AG09319 (cell line): ENCODE results near the gene KRTAP4-16.
"Not testable (repeated sequence)": the region's sequence is repeated elsewhere in the genome, so short reads cannot be mapped to it uniquely, and the experiment has no call there.

Experiments used
- DNase-seq: peaks from one replicate; pipeline ENCODE4 v3.0.0-alpha.2; 2010; ENCODE audit warnings: low read depth; ENCODE audit errors: extremely low read depth
- CTCF ChIP-seq: IDR thresholded peaks from 2 replicates; pipeline ENCODE4 v1.5.1; 2011; ENCODE audit warnings: low read depth, mild to moderate bottlenecking, inconsistent platforms, low read length, moderate library complexity

The KRTAP4-16 gene

GRCh38 chr17:41067281-41067680 is 34.7 kb downstream of the KRTAP4-16 start:
- DNase-seq = peak; percentile 63
- no peak for TF ChIP-seq CTCF

- TF ChIP-seq CTCF = no peak
- no peak for DNase-seq
Measured at GRCh38 chr17:41065829-41066624, 36.0 kb downstream of the KRTAP4-16 start, which contains the start of gene KRTAP2-4. KRTAP2-4 (minus strand) TSS chr17:41065879; CDS start chr17:41065845, 34 bp downstream.

- not testable (repeated sequence) for DNase-seq
Measured at GRCh38 chr17:41065016-41065689, 36.9 kb downstream of the KRTAP4-16 start.

- no peak for DNase-seq
- no peak for TF ChIP-seq CTCF
Measured at GRCh38 chr17:41064301-41064700, 37.7 kb downstream of the KRTAP4-16 start.

GRCh38 chr17:41063449-41063848 is 38.6 kb downstream of the KRTAP4-16 start:
- no peak for TF ChIP-seq CTCF
- DNase-seq = no peak

GRCh38 chr17:41061964-41062363 is 40.0 kb downstream of the KRTAP4-16 start:
- no peak for TF ChIP-seq CTCF

GRCh38 chr17:41060052-41060604 is 41.9 kb downstream of the KRTAP4-16 start, which contains the start of gene KRTAP2-3:
KRTAP2-3 (minus strand) TSS chr17:41060114; CDS start chr17:41060050, 64 bp downstream.
- peak; percentile 81 for DNase-seq

More at GRCh38 chr17:41061964-41062363, 40.0 kb downstream of the KRTAP4-16 start:
- DNase-seq = peak; percentile 67

GRCh38 chr17:41059276-41060051 is 42.5 kb downstream of the KRTAP4-16 start:
- peak; percentile 64 for DNase-seq

More at GRCh38 chr17:41060052-41060604, 41.9 kb downstream of the KRTAP4-16 start, which contains the start of gene KRTAP2-3:
- TF ChIP-seq CTCF = no peak
